K562 (cell line): ENCODE results near the gene UMAD1.

ENCODE experiments used
- EZH2 ChIP-seq: IDR thresholded peaks from 2 replicates; pipeline ENCODE4 v1.6.1; 2012; ENCODE audit warnings: low read depth, mild to moderate bottlenecking, inconsistent platforms, low read length, borderline replicate concordance
- FOSL1 ChIP-seq: fragments of 200-800 bp; sonication (Bioruptor generic); conservative IDR thresholded peaks from 2 replicates; pipeline ENCODE4 v1.6.1; 2016; ENCODE audit warnings: missing genetic modification characterization, missing compliant biosample characterization
- RFX5 ChIP-seq: IDR thresholded peaks from 2 replicates; pipeline ENCODE4 v1.6.1; 2011; ENCODE audit warnings: low read depth, mild to moderate bottlenecking, improper control_type of control experiment, low read length
- ZBTB11 ChIP-seq, 3 experiments: fragments of 200-800 bp in 1 of 3; fragments of 250-450 bp in 1 of 3; fragments of 450-650 bp in 1 of 3; sonication (Bioruptor Pico) in 1 of 3; sonication (Bioruptor generic) in 1 of 3; formaldehyde crosslinking in 1 of 3; IDR thresholded peaks; 2 replicates each; pipeline versions ENCODE4 v1.6.1 to v1.8.0; 2016 to 2022; ENCODE audit warnings: mild to moderate bottlenecking in 2 of 3, missing genetic modification characterization in 2 of 3, missing compliant biosample characterization in 1 of 3, moderate library complexity in 1 of 3
- TF ChIP-seq, protein P1 (sequence below): fragments of 450-650 bp; IDR thresholded peaks from 2 replicates; pipeline ENCODE4 v1.6.1; 2016; ENCODE audit warnings: low read depth

GRCh38 chr7:7745258-7745657, 104.7 kb downstream of the UMAD1 start:
- no peak for TF ChIP-seq ZBTB11 (CRISPR knock-in tag; IDR thresholded peaks at IDR 0.05)
- TF ChIP-seq, protein P1, sequence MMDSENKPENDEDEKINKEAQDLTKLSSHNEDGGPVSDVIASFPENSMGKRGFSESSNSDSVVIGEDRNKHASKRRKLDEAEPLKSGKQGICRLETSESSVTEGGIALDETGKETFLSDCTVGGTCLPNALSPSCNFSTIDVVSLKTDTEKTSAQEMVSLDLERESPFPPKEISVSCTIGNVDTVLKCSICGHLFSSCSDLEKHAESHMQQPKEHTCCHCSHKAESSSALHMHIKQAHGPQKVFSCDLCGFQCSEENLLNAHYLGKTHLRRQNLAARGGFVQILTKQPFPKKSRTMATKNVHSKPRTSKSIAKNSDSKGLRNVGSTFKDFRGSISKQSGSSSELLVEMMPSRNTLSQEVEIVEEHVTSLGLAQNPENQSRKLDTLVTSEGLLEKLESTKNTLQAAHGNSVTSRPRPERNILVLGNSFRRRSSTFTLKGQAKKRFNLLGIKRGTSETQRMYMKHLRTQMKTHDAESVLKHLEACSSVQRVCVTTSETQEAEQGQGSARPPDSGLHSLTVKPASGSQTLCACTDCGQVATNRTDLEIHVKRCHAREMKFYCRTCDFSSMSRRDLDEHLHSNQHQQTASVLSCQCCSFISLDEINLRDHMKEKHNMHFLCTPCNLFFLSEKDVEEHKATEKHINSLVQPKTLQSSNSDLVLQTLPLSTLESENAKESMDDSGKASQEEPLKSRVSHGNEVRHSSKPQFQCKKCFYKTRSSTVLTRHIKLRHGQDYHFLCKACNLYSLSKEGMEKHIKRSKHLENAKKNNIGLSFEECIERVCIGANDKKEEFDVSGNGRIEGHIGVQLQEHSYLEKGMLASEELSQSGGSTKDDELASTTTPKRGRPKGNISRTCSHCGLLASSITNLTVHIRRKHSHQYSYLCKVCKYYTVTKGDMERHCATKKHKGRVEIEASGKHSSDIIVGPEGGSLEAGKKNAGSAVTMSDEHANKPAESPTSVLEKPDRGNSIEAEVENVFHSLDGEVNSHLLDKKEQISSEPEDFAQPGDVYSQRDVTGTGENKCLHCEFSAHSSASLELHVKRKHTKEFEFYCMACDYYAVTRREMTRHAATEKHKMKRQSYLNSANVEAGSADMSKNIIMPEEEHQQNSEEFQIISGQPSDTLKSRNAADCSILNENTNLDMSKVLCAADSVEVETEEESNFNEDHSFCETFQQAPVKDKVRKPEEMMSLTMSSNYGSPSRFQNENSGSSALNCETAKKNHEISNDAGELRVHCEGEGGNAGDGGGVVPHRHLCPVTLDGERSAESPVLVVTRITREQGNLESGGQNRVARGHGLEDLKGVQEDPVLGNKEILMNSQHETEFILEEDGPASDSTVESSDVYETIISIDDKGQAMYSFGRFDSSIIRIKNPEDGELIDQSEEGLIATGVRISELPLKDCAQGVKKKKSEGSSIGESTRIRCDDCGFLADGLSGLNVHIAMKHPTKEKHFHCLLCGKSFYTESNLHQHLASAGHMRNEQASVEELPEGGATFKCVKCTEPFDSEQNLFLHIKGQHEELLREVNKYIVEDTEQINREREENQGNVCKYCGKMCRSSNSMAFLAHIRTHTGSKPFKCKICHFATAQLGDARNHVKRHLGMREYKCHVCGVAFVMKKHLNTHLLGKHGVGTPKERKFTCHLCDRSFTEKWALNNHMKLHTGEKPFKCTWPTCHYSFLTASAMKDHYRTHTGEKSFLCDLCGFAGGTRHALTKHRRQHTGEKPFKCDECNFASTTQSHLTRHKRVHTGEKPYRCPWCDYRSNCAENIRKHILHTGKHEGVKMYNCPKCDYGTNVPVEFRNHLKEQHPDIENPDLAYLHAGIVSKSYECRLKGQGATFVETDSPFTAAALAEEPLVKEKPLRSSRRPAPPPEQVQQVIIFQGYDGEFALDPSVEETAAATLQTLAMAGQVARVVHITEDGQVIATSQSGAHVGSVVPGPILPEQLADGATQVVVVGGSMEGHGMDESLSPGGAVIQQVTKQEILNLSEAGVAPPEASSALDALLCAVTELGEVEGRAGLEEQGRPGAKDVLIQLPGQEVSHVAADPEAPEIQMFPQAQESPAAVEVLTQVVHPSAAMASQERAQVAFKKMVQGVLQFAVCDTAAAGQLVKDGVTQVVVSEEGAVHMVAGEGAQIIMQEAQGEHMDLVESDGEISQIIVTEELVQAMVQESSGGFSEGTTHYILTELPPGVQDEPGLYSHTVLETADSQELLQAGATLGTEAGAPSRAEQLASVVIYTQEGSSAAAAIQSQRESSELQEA: no peak
- no peak for TF ChIP-seq FOSL1
- no peak for TF ChIP-seq EZH2
- TF ChIP-seq RFX5: no peak
